Keratinocyte (primary cell): ENCODE measurements around the gene TXLNB. TPM values are rescaled to one million over a fixed set of nuclear protein-coding genes. Genes with fewer than 3 reads are reported as not detected.

Experiments
- DNase-seq: peaks from one replicate; pipeline ENCODE4 v3.0.0-alpha.2; 2011; ENCODE audit warnings: low read depth, missing footprints, low spot score
- FAIRE-seq: peaks from 2 replicates; lab custom pipeline; 2011; peaks lifted over from hg19 to GRCh38; lab: Jason Lieb, UNC
- H2AFZ ChIP-seq: 2 replicates; pipeline ENCODE4 v1.6.0; 2012; ENCODE audit warnings: low read length, control low read depth, inconsistent platforms; ENCODE audit not compliant: control insufficient read depth
- H3K27ac ChIP-seq: 2 replicates; pipeline ENCODE4 v1.5.1; 2011; ENCODE audit warnings: low read length; ENCODE audit not compliant: control insufficient read depth, insufficient read depth
- H3K27me3 ChIP-seq: 3 replicates; pipeline ENCODE4 v1.6.0; 2011; ENCODE audit warnings: low read length; ENCODE audit not compliant: control insufficient read depth, insufficient read depth; ENCODE audit errors: extremely low read depth
- H3K36me3 ChIP-seq, 2 experiments: 2 replicates in 1 of 2; 3 replicates in 1 of 2; pipeline ENCODE4 v1.5.1; 2011; ENCODE audit warnings: low read length in 2 of 2, mild to moderate bottlenecking in 1 of 2; ENCODE audit not compliant: control insufficient read depth in 2 of 2, insufficient read depth in 2 of 2; ENCODE audit errors: extremely low read depth in 1 of 2
- H3K4me1 ChIP-seq: 3 replicates; pipeline ENCODE4 v1.5.1; 2011; ENCODE audit warnings: low read length; ENCODE audit not compliant: control insufficient read depth, insufficient read depth; ENCODE audit errors: extremely low read depth
- H3K4me2 ChIP-seq: 3 replicates; pipeline ENCODE4 v1.6.0; 2011; ENCODE audit warnings: low read depth, low read length; ENCODE audit not compliant: control insufficient read depth, insufficient read depth; ENCODE audit errors: extremely low read depth
- H3K4me3 ChIP-seq, 3 experiments: fragments of 200-600 bp in 1 of 3; sonication (generic) in 1 of 3; 2 replicates in 2 of 3; 3 replicates in 1 of 3; pipeline ENCODE4 v1.5.1; 2011 to 2016; ENCODE audit warnings: low read length in 3 of 3, mild to moderate bottlenecking in 3 of 3, control low read depth in 2 of 3, inconsistent platforms in 1 of 3, low read depth in 1 of 3, mixed read lengths in 1 of 3, mixed run types in 1 of 3, moderate library complexity in 1 of 3; ENCODE audit not compliant: control insufficient read depth in 2 of 3, insufficient read depth in 2 of 3; ENCODE audit errors: extremely low read depth in 1 of 3
- H3K79me2 ChIP-seq: 2 replicates; pipeline ENCODE4 v1.6.0; 2012; ENCODE audit warnings: low read length; ENCODE audit not compliant: control insufficient read depth, insufficient read depth
- H3K9ac ChIP-seq: 3 replicates; pipeline ENCODE4 v1.6.0; 2011; ENCODE audit warnings: low read length; ENCODE audit not compliant: control insufficient read depth, insufficient read depth; ENCODE audit errors: extremely low read depth
- H3K9me1 ChIP-seq: 3 replicates; pipeline ENCODE4 v1.6.0; 2011; ENCODE audit warnings: low read length; ENCODE audit not compliant: control insufficient read depth, insufficient read depth; ENCODE audit errors: extremely low read depth
- H3K9me3 ChIP-seq: 2 replicates; pipeline ENCODE4 v1.5.1; 2012; ENCODE audit warnings: low read depth, low read length; ENCODE audit not compliant: control insufficient read depth
- H4K20me1 ChIP-seq: 3 replicates; pipeline ENCODE4 v1.6.0; 2011; ENCODE audit warnings: low read length; ENCODE audit not compliant: control insufficient read depth, insufficient read depth; ENCODE audit errors: extremely low read depth
- EZH2 ChIP-seq: IDR thresholded peaks from one replicate; pipeline ENCODE4 v1.6.1; 2012; ENCODE audit warnings: inconsistent platforms, mild to moderate bottlenecking, low read length, moderate library complexity
- dilution Hi-C: fragments of 300-500 bp; cut with MboI; formaldehyde crosslinking; loops from one replicate; pipeline ENCODE4 v1.7.0; 2020; ENCODE audit warnings: low sequenced_read_pairs; ENCODE audit not compliant: extremely low pct_ligation_motif_present
- polyA plus RNA-seq, 5 experiments: library from polyadenylated mRNA; depleted of rRNA in 3 of 5; stranded (reverse) in 3 of 5; stranded (forward) in 1 of 5; unstranded in 1 of 5; fragments of >200 nt; gene quantifications; 1 replicate in 1 of 5; 2 replicates in 3 of 5; 3 replicates in 1 of 5; pipeline versions ENCODE4 v1.2.1 to v1.2.3, GENCODE V29; 2011 to 2012; ENCODE audit warnings: missing spikeins in 2 of 5, low read depth in 1 of 5, low replicate concordance in 1 of 5
- TF ChIP-seq, protein P1 (sequence below), 3 experiments: IDR thresholded peaks in 1 of 3; conservative IDR thresholded peaks in 1 of 3; optimal IDR thresholded peaks in 1 of 3; 2 replicates in 2 of 3; 3 replicates in 1 of 3; pipeline versions ENCODE3 to v1.5.1; 2011; ENCODE audit warnings: low read length in 3 of 3, mild to moderate bottlenecking in 3 of 3, moderate library complexity in 2 of 3, control low read depth in 1 of 3, inconsistent platforms in 1 of 3; ENCODE audit not compliant: insufficient read depth in 2 of 3; ENCODE audit errors: extremely low read depth in 1 of 3

The TXLNB gene
- polyA plus RNA-seq, 1 donor (not counting 4 experiments of a cell fraction or from before 2014, with no cell fraction given): 0.03 TPM

DNA sequence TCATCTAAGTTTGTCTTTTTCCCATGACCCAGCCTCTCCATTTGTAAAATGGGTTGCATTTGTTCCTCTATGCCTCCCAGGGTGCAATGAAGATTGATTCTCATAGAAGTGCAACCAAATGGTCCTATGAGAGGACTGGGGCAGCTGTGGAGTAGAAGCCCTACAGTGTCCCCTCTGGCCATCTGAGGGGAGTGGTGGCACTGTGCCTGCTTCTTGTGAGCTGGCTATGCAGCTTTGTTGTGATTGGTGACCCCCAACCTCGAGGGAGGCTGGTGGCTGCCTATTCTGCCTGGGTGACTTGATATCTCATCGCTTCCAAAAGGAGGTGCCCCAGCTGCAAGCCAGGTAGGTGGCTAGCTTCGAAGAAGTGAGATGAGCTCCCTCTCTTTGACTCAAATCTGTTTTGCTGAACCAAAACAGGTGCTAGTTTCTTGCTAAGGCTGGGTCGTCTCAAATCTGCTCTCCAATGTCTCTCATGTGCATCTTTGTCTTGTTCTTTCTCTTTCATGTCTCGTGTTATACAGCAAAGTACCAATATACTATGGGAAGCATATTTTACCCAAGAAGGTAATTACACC, 33.9 kb downstream of the TXLNB start:
- H3K9me1 ChIP-seq: peaks cover 2% of the 10 kb centered on the region
- FAIRE-seq: no peak
- no peaks in the 10 kb centered on the region for H3K4me1 ChIP-seq
- no peak overlapping the region for H3K9ac ChIP-seq
- no peaks in the 10 kb centered on the region for H3K27me3 ChIP-seq
- dilution Hi-C loops: no loop called here
- no peak overlapping the region for H2AFZ ChIP-seq
- H4K20me1 ChIP-seq: no peaks in the 10 kb centered on the region
- no peak overlapping the region for H3K4me2 ChIP-seq
- no peak for DNase-seq
- H3K4me3 ChIP-seq: no peak overlapping the region
- no peak overlapping the region for H3K27ac ChIP-seq
- no peaks in the 10 kb centered on the region for H3K79me2 ChIP-seq
- TF ChIP-seq, protein P1, sequence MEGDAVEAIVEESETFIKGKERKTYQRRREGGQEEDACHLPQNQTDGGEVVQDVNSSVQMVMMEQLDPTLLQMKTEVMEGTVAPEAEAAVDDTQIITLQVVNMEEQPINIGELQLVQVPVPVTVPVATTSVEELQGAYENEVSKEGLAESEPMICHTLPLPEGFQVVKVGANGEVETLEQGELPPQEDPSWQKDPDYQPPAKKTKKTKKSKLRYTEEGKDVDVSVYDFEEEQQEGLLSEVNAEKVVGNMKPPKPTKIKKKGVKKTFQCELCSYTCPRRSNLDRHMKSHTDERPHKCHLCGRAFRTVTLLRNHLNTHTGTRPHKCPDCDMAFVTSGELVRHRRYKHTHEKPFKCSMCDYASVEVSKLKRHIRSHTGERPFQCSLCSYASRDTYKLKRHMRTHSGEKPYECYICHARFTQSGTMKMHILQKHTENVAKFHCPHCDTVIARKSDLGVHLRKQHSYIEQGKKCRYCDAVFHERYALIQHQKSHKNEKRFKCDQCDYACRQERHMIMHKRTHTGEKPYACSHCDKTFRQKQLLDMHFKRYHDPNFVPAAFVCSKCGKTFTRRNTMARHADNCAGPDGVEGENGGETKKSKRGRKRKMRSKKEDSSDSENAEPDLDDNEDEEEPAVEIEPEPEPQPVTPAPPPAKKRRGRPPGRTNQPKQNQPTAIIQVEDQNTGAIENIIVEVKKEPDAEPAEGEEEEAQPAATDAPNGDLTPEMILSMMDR (optimal IDR thresholded peaks at IDR 0.05 in 1 of 3, IDR thresholded peaks at IDR 0.05 in 1 of 3, conservative IDR thresholded peaks at IDR 0.05 in 1 of 3; ENCODE audit: extremely low read depth in 1 of 3, insufficient read depth in 2 of 3, low read length in 3 of 3): no peak
- TF ChIP-seq EZH2: no peak
- no peaks in the 10 kb centered on the region for H3K36me3 ChIP-seq
- no peaks in the 10 kb centered on the region for H3K9me3 ChIP-seq

DNA sequence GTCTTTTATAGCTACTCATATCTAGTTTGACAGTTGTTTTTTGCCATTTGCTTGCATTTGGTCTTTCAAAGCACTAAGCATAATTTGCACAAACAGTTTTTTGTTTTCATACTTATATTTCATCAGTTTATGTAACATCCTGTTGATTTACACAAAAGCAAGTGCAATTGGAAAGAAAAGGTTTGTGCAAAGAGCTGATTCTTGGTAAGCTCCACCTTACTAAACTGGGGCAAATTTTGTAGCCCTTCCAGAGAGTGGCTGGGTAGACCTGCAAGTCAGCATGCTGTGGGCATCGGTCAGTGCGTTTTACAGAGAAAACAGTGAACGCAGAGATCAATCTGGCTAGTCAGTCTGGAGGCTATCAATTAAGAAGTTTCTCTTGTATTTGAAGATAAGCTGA, 34.5 kb downstream of the TXLNB start:
- Histone ChIP-seq H3K4me3 (no peak overlapping the region), H3K27ac (no peak overlapping the region), H3K9ac (no peak overlapping the region), H3K4me2 (no peak overlapping the region), H2AFZ (no peak overlapping the region), H3K9me3 (no peaks in the 10 kb centered on the region), H3K36me3 (no peaks in the 10 kb centered on the region), H4K20me1 (no peaks in the 10 kb centered on the region), H3K4me1 (no peaks in the 10 kb centered on the region), H3K9me1 (peaks cover under 1% of the 10 kb centered on the region), H3K27me3 (no peaks in the 10 kb centered on the region), H3K79me2 (no peaks in the 10 kb centered on the region)
- dilution Hi-C loops: no loop called here
- DNase-seq (no peak), FAIRE-seq (no peak)
- no peak for TF ChIP-seq EZH2
- TF ChIP-seq, protein P1 (optimal IDR thresholded peaks at IDR 0.05 in 1 of 3, IDR thresholded peaks at IDR 0.05 in 1 of 3, conservative IDR thresholded peaks at IDR 0.05 in 1 of 3; ENCODE audit: extremely low read depth in 1 of 3, insufficient read depth in 2 of 3, low read length in 3 of 3): no peak
